H9 (cell line): ENCODE measurements around the gene METRN. TPM values are rescaled to one million over a fixed set of nuclear protein-coding genes. Genes with fewer than 3 reads are reported as not detected.
A peak's percentile ranks its signal among the peaks of the same experiment; 100 is the strongest.

Experiments used
- DNase-seq: peaks from one replicate; pipeline ENCODE4 v3.0.0-alpha.2; 2017
- H2AFZ ChIP-seq: one replicate; pipeline ENCODE4 v1.6.1; 2013; ENCODE audit warnings: mild to moderate bottlenecking, low read length, control low read depth, moderate library complexity
- H2AK5ac ChIP-seq: 2 replicates; pipeline ENCODE4 v1.6.1; 2013; ENCODE audit warnings: low read length, control low read depth, mixed read lengths; ENCODE audit not compliant: insufficient read length
- H2BK120ac ChIP-seq: one replicate; pipeline ENCODE4 v1.6.1; 2013; ENCODE audit warnings: low read depth, mild to moderate bottlenecking, low read length, control low read depth, inconsistent platforms; ENCODE audit not compliant: poor library complexity, severe bottlenecking
- H2BK12ac ChIP-seq: 2 replicates; pipeline ENCODE4 v1.6.1; 2013; ENCODE audit warnings: low read length, control low read depth, mixed read lengths, low read depth; ENCODE audit not compliant: insufficient read length
- H2BK15ac ChIP-seq: 2 replicates; pipeline ENCODE4 v1.6.1; 2013; ENCODE audit warnings: low read depth, low read length, control low read depth
- H2BK20ac ChIP-seq: one replicate; pipeline ENCODE4 v1.6.1; 2013; ENCODE audit warnings: low read depth, mild to moderate bottlenecking, low read length, control low read depth, inconsistent platforms; ENCODE audit not compliant: poor library complexity, severe bottlenecking
- H2BK5ac ChIP-seq: 2 replicates; pipeline ENCODE4 v1.6.1; 2013; ENCODE audit warnings: low read length, control low read depth, mixed read lengths; ENCODE audit not compliant: insufficient read length
- H3K14ac ChIP-seq: 2 replicates; pipeline ENCODE4 v1.6.1; 2013; ENCODE audit warnings: low read length, control low read depth; ENCODE audit not compliant: insufficient read depth
- H3K18ac ChIP-seq: 2 replicates; pipeline ENCODE4 v1.6.1; 2013; ENCODE audit warnings: low read depth, mild to moderate bottlenecking, mixed read lengths, low read length, control low read depth; ENCODE audit not compliant: insufficient read length
- H3K23ac ChIP-seq: 2 replicates; pipeline ENCODE4 v1.6.1; 2013; ENCODE audit warnings: low read length, control low read depth, mixed read lengths, low read depth; ENCODE audit not compliant: insufficient read length
- H3K23me2 ChIP-seq: 2 replicates; pipeline ENCODE4 v1.6.1; 2013; ENCODE audit warnings: low read depth, mild to moderate bottlenecking, mixed read lengths, low read length, control low read depth; ENCODE audit not compliant: insufficient read length, poor library complexity, severe bottlenecking
- H3K27ac ChIP-seq: 2 replicates; pipeline ENCODE4 v1.5.1; 2013; ENCODE audit warnings: low read length, control low read depth, mixed read lengths, low read depth; ENCODE audit not compliant: insufficient read length
- H3K27me3 ChIP-seq: 2 replicates; pipeline ENCODE4 v1.6.1; 2013; ENCODE audit warnings: low read length, control low read depth, inconsistent platforms; ENCODE audit not compliant: insufficient read depth
- H3K4ac ChIP-seq: 2 replicates; pipeline ENCODE4 v1.6.1; 2013; ENCODE audit warnings: low read depth, mild to moderate bottlenecking, control low read depth, inconsistent platforms, low read length, moderate library complexity
- H3K4me1 ChIP-seq: 2 replicates; pipeline ENCODE4 v1.6.1; 2013; ENCODE audit warnings: low read length, control low read depth, inconsistent platforms; ENCODE audit not compliant: insufficient read depth
- H3K4me2 ChIP-seq: 2 replicates; pipeline ENCODE4 v1.6.1; 2013; ENCODE audit warnings: low read length, control low read depth, mixed read lengths; ENCODE audit not compliant: insufficient read length, insufficient read depth
- H3K56ac ChIP-seq: 2 replicates; pipeline ENCODE4 v1.6.1; 2013; ENCODE audit warnings: low read depth, mild to moderate bottlenecking, mixed read lengths, low read length, control low read depth; ENCODE audit not compliant: insufficient read length
- H3K79me1 ChIP-seq: 2 replicates; pipeline ENCODE4 v1.6.1; 2013; ENCODE audit warnings: low read depth, mild to moderate bottlenecking, moderate library complexity, low read length, control low read depth, inconsistent platforms; ENCODE audit not compliant: insufficient read depth, poor library complexity, severe bottlenecking
- H3K79me2 ChIP-seq: 2 replicates; pipeline ENCODE4 v1.6.1; 2013; ENCODE audit warnings: low read length, control low read depth, inconsistent platforms; ENCODE audit not compliant: insufficient read depth
- H3K9ac ChIP-seq: 2 replicates; pipeline ENCODE4 v1.6.1; 2013; ENCODE audit warnings: low read length, control low read depth, mixed read lengths; ENCODE audit not compliant: insufficient read length; ENCODE audit errors: extremely low read depth
- H3K9me3 ChIP-seq: one replicate; pipeline ENCODE4 v1.6.1; 2013; ENCODE audit warnings: low read depth, low read length, inconsistent platforms; ENCODE audit not compliant: control insufficient read depth
- H3T11ph ChIP-seq: one replicate; pipeline ENCODE4 v1.6.1; 2013; ENCODE audit warnings: mild to moderate bottlenecking, low read length, control low read depth, inconsistent platforms
- H4K20me1 ChIP-seq: one replicate; pipeline ENCODE4 v1.6.1; 2013; ENCODE audit not compliant: control insufficient read depth, insufficient read length, insufficient read depth
- H4K5ac ChIP-seq: 2 replicates; pipeline ENCODE4 v1.6.1; 2013; ENCODE audit warnings: low read depth, mild to moderate bottlenecking, mixed read lengths, low read length, control low read depth; ENCODE audit not compliant: insufficient read length
- H4K8ac ChIP-seq: replicated peaks from 2 replicates; pipeline ENCODE4 v1.6.1; 2013; ENCODE audit warnings: low read length, control low read depth, mixed read lengths, low read depth; ENCODE audit not compliant: insufficient read length
- H4K91ac ChIP-seq: 2 replicates; pipeline ENCODE4 v1.6.1; 2013; ENCODE audit warnings: low read depth, mild to moderate bottlenecking, moderate library complexity, mixed read lengths, low read length, control low read depth; ENCODE audit not compliant: insufficient read length
- H3K27ac Mint-ChIP-seq, 3 experiments: 2 replicates in 2 of 3; 3 replicates in 1 of 3; pipeline ENCODE4 v1.8.0; 2020 to 2021; ENCODE audit warnings: mixed read lengths in 3 of 3, mild to moderate bottlenecking in 1 of 3, moderate library complexity in 1 of 3
- H3K27me3 Mint-ChIP-seq: 2 replicates; pipeline ENCODE4 v1.8.0; 2021; ENCODE audit warnings: low read depth, mild to moderate bottlenecking, moderate library complexity, mixed read lengths
- H3K36me3 Mint-ChIP-seq, 3 experiments: 2 replicates in 2 of 3; 3 replicates in 1 of 3; pipeline ENCODE4 v1.8.0; 2020 to 2021; ENCODE audit warnings: low read depth in 3 of 3, mixed read lengths in 3 of 3; ENCODE audit not compliant: insufficient read depth in 1 of 3
- H3K4me1 Mint-ChIP-seq, 2 experiments: 2 replicates each; pipeline ENCODE4 v1.8.0; 2020; ENCODE audit warnings: mixed read lengths in 2 of 2
- H3K4me3 Mint-ChIP-seq, 2 experiments: 2 replicates in 1 of 2; 3 replicates in 1 of 2; pipeline ENCODE4 v1.8.0; 2020 to 2021; ENCODE audit warnings: mild to moderate bottlenecking in 2 of 2, mixed read lengths in 2 of 2, moderate library complexity in 1 of 2
- H3K9me3 Mint-ChIP-seq, 2 experiments: 2 replicates in 1 of 2; 3 replicates in 1 of 2; pipeline ENCODE4 v1.8.0; 2020; ENCODE audit warnings: mild to moderate bottlenecking in 2 of 2, mixed read lengths in 2 of 2, moderate library complexity in 1 of 2
- CTCF ChIP-seq: fragments of 200-600 bp; sonication (generic); conservative IDR thresholded peaks from 3 replicates; pipeline ENCODE4 v1.8.0; 2021; ENCODE audit warnings: antibody characterized with exemption, mild to moderate bottlenecking
- WGBS: extraction: QIAGEN DNeasy Blood & Tissue Kit; methylation state at CpG from one replicate; pipeline ENCODE4 v1.1.7; 2013; ENCODE audit warnings: missing lambda C conversion rate, low lambda C conversion rate, mixed read lengths; ENCODE audit not compliant: insufficient read length; ENCODE audit errors: extremely low coverage; 5-methylcytosine and 5-hydroxymethylcytosine counted together
- total RNA-seq: library from RNA; stranded (reverse); gene quantifications from 2 replicates; pipeline ENCODE4 v1.2.1, GENCODE V29; 2021

Gene METRN
- total RNA-seq, 1 experiment from 2014 or later = 26.2 TPM

GRCh38 chr16:702341-702740, 12.6 kb upstream of the METRN start:
- no peak overlapping the region for H3K23ac ChIP-seq
- no peak overlapping the region for H3K18ac ChIP-seq
- Mint-ChIP-seq H3K36me3 (peaks cover 0 to 3% (median 0%) of the 10 kb centered on the region in 3 experiments; a peak in 2 of 7 replicates), H3K4me3 (peak overlapping the region in 1 of 2 experiments; percentile 41; a peak in 2 of 5 replicates), H3K9me3 (no peaks in the 10 kb centered on the region), H3K27ac (no peak overlapping the region), H3K27me3 (peaks cover 89% of the 10 kb centered on the region), H3K4me1 (peaks cover 0 to 7% of the 10 kb centered on the region in 2 experiments; a peak in 1 of 4 replicates)
- no peak overlapping the region for H3T11ph ChIP-seq
- H2AFZ ChIP-seq = no peak overlapping the region
- no peak overlapping the region for H2BK15ac ChIP-seq
- TF ChIP-seq CTCF = no peak
- no peaks in the 10 kb centered on the region for H3K4me1 ChIP-seq
- no peaks in the 10 kb centered on the region for H3K79me2 ChIP-seq
- no peak overlapping the region for H2AK5ac ChIP-seq
- H4K20me1 ChIP-seq = no peaks in the 10 kb centered on the region
- H3K27ac ChIP-seq = no peak overlapping the region
- no peaks in the 10 kb centered on the region for H3K9me3 ChIP-seq
- no peak overlapping the region for H2BK5ac ChIP-seq
- H4K91ac ChIP-seq = no peak overlapping the region
- WGBS = no CpG with 5 or more reads among the region's 19 CpGs
- peaks cover 49% of the 10 kb centered on the region for H3K27me3 ChIP-seq
- H3K79me1 ChIP-seq = no peaks in the 10 kb centered on the region
- no peak overlapping the region for H3K9ac ChIP-seq
- H3K23me2 ChIP-seq = peaks cover 4% of the 10 kb centered on the region
- no peak overlapping the region for H3K4me2 ChIP-seq
- H2BK12ac ChIP-seq = no peak overlapping the region
- DNase-seq = no peak
- no peak overlapping the region for H3K14ac ChIP-seq
- H4K8ac ChIP-seq = no peak overlapping the region
- H2BK20ac ChIP-seq = no peak overlapping the region
- H3K4ac ChIP-seq = no peak overlapping the region
- no peak overlapping the region for H3K56ac ChIP-seq
- H4K5ac ChIP-seq = no peak overlapping the region
- no peak overlapping the region for H2BK120ac ChIP-seq
